Gastroesophageal sphincter (tissue), 4 donors: Measurements from ENCODE around the gene LYSMD3. TPM values are rescaled to one million over a fixed set of nuclear protein-coding genes. Genes with fewer than 3 reads are reported as not detected.
A peak's percentile ranks its signal among the peaks of the same experiment; 100 is the strongest.

Experiments used
- ATAC-seq: fragments of 150-250 bp; one replicate; pipeline ENCODE4 v1.9.1; 2016; ENCODE audit warnings: mild to moderate bottlenecking, moderate library complexity
- H3K27ac ChIP-seq, 4 donors: fragments of 200-600 bp; sonication (generic) in 3 of 4; 1 replicate in 3 of 4; 2 replicates in 1 of 4; pipeline ENCODE4 v1.5.1; 2016 to 2019
- H3K27me3 ChIP-seq: fragments of 200-600 bp; sonication (generic); one replicate; pipeline ENCODE4 v1.5.1; 2019
- H3K36me3 ChIP-seq, 2 donors: fragments of 200-600 bp; sonication (generic); one replicate each; pipeline ENCODE4 v1.5.1; 2019; ENCODE audit warnings: control low read depth in 1 of 2
- H3K4me1 ChIP-seq, 3 donors: fragments of 200-600 bp; sonication (generic); 1 replicate in 2 of 3; 2 replicates in 1 of 3; pipeline ENCODE4 v1.5.1; 2016 to 2019; ENCODE audit warnings: control low read depth in 2 of 3
- H3K4me3 ChIP-seq, 2 donors: fragments of 200-600 bp; sonication (generic); one replicate each; pipeline ENCODE4 v1.5.1; 2019; ENCODE audit warnings: mild to moderate bottlenecking in 1 of 2, moderate library complexity in 1 of 2
- H3K9me3 ChIP-seq, 3 donors: fragments of 200-600 bp; sonication (generic); one replicate each; pipeline ENCODE4 v1.5.1; 2017 to 2019; ENCODE audit warnings: control low read depth in 2 of 3
- EP300 ChIP-seq: sonication (generic); formaldehyde crosslinking; IDR thresholded peaks from one replicate; pipeline ENCODE4 v1.6.1; 2017; ENCODE audit warnings: antibody characterized with exemption, mild to moderate bottlenecking
- POLR2AphosphoS5 ChIP-seq: sonication (generic); formaldehyde crosslinking; IDR thresholded peaks from one replicate; pipeline ENCODE4 v1.6.1; 2017; ENCODE audit warnings: antibody characterized with exemption
- WGBS, 2 donors: methylation state at CpG; one replicate each; pipeline ENCODE4 v1.1.5; 2018; ENCODE audit warnings: low coverage in 1 of 2; 5-methylcytosine and 5-hydroxymethylcytosine counted together
- total RNA-seq, 4 donors: library from RNA; depleted of rRNA; stranded (reverse); fragments of >200 nt; gene quantifications; one replicate each; pipeline ENCODE4 v1.1.0, GENCODE V29; 2016
- TF ChIP-seq, protein P1 (sequence below), 4 experiments: fragments of 200-600 bp in 2 of 4; fragments of 450-650 bp in 2 of 4; sonication (generic) in 1 of 4; IDR thresholded peaks; one replicate each; pipeline ENCODE4 v1.5.1; 2017 to 2019; ENCODE audit warnings: antibody characterized with exemption in 4 of 4, mild to moderate bottlenecking in 2 of 4, moderate library complexity in 2 of 4

Gene LYSMD3
- total RNA-seq, 4 donors from 2014 or later, result 14.2 to 27.6 (median 22.0) TPM

DNA sequence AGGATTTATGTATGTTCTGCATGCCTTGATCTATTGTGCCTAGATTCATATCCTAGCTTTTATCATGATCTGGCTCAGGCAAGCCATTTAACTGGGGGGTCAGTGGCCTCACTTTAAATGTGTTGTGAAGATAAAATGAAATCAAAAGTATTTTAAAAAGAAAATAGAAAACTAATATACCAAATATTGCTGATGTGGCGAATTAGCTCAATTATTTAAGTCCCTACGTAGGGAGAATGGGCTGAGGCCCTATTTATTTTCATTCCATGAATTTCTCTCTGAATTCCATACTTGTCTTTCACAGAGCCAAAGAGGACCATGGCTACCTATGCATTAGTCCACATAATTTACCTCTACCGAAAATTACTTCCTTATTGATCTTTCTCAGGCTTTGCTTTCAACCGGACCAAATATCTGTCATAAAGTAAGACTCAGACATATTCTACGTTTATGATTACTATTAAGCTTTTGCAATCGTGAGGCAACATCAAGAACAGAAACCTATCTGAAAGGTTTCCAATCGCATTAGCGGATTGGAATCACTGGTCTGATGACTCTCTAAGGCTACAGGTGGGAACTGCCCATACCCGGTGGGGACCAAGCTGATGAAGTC lies 56.5 kb downstream of the LYSMD3 start:
- Histone ChIP-seq H3K9me3 (no peaks in the 10 kb centered on the region), H3K4me3 (peak overlapping the region; percentile 67 to 89), H3K36me3 (no peaks in the 10 kb centered on the region), H3K27ac (no peak overlapping the region), H3K27me3 (no peaks in the 10 kb centered on the region), H3K4me1 (peaks cover 0 to 34% (median 6%) of the 10 kb centered on the region in 3 donors)
- ATAC-seq, result no peak
- TF ChIP-seq, protein P1, sequence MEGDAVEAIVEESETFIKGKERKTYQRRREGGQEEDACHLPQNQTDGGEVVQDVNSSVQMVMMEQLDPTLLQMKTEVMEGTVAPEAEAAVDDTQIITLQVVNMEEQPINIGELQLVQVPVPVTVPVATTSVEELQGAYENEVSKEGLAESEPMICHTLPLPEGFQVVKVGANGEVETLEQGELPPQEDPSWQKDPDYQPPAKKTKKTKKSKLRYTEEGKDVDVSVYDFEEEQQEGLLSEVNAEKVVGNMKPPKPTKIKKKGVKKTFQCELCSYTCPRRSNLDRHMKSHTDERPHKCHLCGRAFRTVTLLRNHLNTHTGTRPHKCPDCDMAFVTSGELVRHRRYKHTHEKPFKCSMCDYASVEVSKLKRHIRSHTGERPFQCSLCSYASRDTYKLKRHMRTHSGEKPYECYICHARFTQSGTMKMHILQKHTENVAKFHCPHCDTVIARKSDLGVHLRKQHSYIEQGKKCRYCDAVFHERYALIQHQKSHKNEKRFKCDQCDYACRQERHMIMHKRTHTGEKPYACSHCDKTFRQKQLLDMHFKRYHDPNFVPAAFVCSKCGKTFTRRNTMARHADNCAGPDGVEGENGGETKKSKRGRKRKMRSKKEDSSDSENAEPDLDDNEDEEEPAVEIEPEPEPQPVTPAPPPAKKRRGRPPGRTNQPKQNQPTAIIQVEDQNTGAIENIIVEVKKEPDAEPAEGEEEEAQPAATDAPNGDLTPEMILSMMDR (IDR thresholded peaks at IDR 0.05), result no peak
- TF ChIP-seq EP300 (no peak), POLR2AphosphoS5 (no peak)
- 56 to 75% methylated on average over 6 to 8 of the region's 9 CpGs for WGBS, 2 donors

Other genes starting within 250 kb of the LYSMD3 start
- gene CETN3, start 119.8 kb downstream of the LYSMD3 start, total RNA-seq, result 10 to 100 TPM in 1 of 4 donors, 1 to 10 TPM in 3; 7.5 to 16.0 (median 8.7) TPM
- 1 to 10 TPM; 2.3 to 7.8 (median 4.9) TPM for gene MBLAC2, start 54.8 kb downstream of the LYSMD3 start, total RNA-seq
- 1 to 10 TPM in 2 of 4 donors, under 1 TPM in 2; 0.67 to 2.8 (median 1.3) TPM for gene POLR3G, start 54.7 kb downstream of the LYSMD3 start, total RNA-seq
- gene ADGRV1, start 29.2 kb upstream of the LYSMD3 start, total RNA-seq, result under 1 TPM; 0.08 to 0.87 (median 0.41) TPM